Vagina (tissue), 2 donors: ENCODE results near the gene CCDC185. TPM values are rescaled to one million over a fixed set of nuclear protein-coding genes. Genes with fewer than 3 reads are reported as not detected.

Experiments
- DNase-seq, 2 donors: peaks; one replicate each; pipeline ENCODE4 v3.0.0-alpha.2; 2017; ENCODE audit errors: extremely low spot score in 2 of 2
- H3K27ac ChIP-seq: fragments of 200-600 bp; sonication (generic); one replicate; pipeline ENCODE4 v1.5.1; 2019
- H3K27me3 ChIP-seq: fragments of 200-600 bp; sonication (generic); one replicate; pipeline ENCODE4 v1.5.1; 2019
- H3K36me3 ChIP-seq, 2 donors: fragments of 200-600 bp; sonication (generic); one replicate each; pipeline ENCODE4 v1.5.1; 2017 to 2019
- H3K4me1 ChIP-seq: fragments of 200-600 bp; sonication (generic); one replicate; pipeline ENCODE4 v1.5.1; 2019
- H3K4me3 ChIP-seq, 2 donors: fragments of 200-600 bp; sonication (generic); 1 replicate in 1 of 2; 2 replicates in 1 of 2; pipeline ENCODE4 v1.5.1; 2016 to 2019
- H3K9me3 ChIP-seq: fragments of 200-600 bp; sonication (generic); one replicate; pipeline ENCODE4 v1.5.1; 2019
- POLR2A ChIP-seq, 2 donors: fragments of 450-650 bp; IDR thresholded peaks; one replicate each; pipeline ENCODE4 v1.6.1; 2017; ENCODE audit warnings: antibody characterized with exemption in 2 of 2, mild to moderate bottlenecking in 2 of 2, moderate library complexity in 2 of 2
- POLR2AphosphoS5 ChIP-seq, 2 donors: sonication (generic); formaldehyde crosslinking; IDR thresholded peaks; one replicate each; pipeline ENCODE4 v1.9.0; 2017; ENCODE audit warnings: antibody characterized with exemption in 2 of 2, mild to moderate bottlenecking in 2 of 2, low read depth in 1 of 2; ENCODE audit not compliant: insufficient read depth in 1 of 2
- intact Hi-C: fragments of 100-400 bp; cut with DNase I; formaldehyde crosslinking; loops from one replicate; pipeline ENCODE4 v1.15.1; 2023
- total RNA-seq: library from RNA; depleted of rRNA; stranded (reverse); fragments of >200 nt; gene quantifications from one replicate; pipeline ENCODE4 v1.2.3, GENCODE V29; 2016
- TF ChIP-seq, protein P1 (sequence below), 3 experiments: fragments of 450-650 bp in 2 of 3; fragments of 200-600 bp in 1 of 3; sonication (generic) in 1 of 3; IDR thresholded peaks; one replicate each; pipeline ENCODE4 v1.5.1; 2017 to 2019; ENCODE audit warnings: antibody characterized with exemption in 3 of 3, mild to moderate bottlenecking in 2 of 3, moderate library complexity in 2 of 3

The CCDC185 gene
- total RNA-seq, 1 donor from 2014 or later, result not detected

DNA sequence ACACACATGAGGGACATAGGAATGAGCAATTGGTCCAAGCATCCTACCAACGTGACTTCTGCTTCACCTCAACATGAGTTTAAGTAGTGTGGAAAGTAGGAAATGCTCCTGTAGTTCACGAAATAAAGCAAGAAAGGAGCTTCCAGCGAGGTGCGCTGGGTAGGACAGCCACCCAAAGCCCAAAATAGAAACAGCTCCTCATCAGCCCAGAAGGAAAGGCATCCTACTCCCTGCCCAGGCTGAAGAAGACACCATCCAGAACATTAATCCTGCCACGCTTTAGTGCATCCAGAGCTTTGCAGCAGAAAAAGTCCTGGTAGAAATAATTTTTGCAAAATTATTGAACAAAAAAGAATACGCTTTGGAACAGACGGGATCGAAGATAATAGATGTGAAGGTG lies 25.9 kb downstream of the CCDC185 start:
- Histone ChIP-seq H3K36me3 (no peaks in the 10 kb centered on the region), H3K4me1 (no peaks in the 10 kb centered on the region), H3K27ac (no peak overlapping the region), H3K4me3 (no peak overlapping the region), H3K9me3 (no peaks in the 10 kb centered on the region), H3K27me3 (no peaks in the 10 kb centered on the region)
- TF ChIP-seq POLR2A (IDR thresholded peaks at IDR 0.05) (no peak), POLR2AphosphoS5 (IDR thresholded peaks at IDR 0.05; ENCODE audit: insufficient read depth in 1 of 2, low read depth in 1 of 2) (no peak)
- TF ChIP-seq, protein P1, sequence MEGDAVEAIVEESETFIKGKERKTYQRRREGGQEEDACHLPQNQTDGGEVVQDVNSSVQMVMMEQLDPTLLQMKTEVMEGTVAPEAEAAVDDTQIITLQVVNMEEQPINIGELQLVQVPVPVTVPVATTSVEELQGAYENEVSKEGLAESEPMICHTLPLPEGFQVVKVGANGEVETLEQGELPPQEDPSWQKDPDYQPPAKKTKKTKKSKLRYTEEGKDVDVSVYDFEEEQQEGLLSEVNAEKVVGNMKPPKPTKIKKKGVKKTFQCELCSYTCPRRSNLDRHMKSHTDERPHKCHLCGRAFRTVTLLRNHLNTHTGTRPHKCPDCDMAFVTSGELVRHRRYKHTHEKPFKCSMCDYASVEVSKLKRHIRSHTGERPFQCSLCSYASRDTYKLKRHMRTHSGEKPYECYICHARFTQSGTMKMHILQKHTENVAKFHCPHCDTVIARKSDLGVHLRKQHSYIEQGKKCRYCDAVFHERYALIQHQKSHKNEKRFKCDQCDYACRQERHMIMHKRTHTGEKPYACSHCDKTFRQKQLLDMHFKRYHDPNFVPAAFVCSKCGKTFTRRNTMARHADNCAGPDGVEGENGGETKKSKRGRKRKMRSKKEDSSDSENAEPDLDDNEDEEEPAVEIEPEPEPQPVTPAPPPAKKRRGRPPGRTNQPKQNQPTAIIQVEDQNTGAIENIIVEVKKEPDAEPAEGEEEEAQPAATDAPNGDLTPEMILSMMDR (IDR thresholded peaks at IDR 0.05), result no peak
- intact Hi-C loops, result no loop called here
- no peak for DNase-seq

DNA sequence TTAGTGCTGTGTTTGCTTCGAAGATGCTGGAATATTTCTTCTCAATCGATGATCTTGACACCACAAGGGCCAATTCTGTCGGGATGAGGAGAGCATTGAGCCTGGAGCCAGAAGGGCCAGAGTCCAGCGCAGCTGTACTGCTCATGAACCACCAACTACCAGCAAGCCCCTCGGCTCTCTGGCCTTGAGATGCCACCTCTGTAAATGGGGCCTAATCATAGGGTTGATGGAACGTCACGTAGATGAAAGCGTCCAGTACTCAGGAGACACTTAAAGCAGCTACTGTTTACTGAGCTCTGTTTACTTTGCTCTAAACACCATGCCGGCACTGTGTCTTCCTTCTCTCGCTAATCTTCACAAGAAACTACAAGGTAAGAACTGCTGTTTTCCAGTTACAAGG lies 26.3 kb downstream of the CCDC185 start:
- Histone ChIP-seq H3K27ac (no peak overlapping the region), H3K27me3 (no peaks in the 10 kb centered on the region), H3K4me3 (no peak overlapping the region), H3K9me3 (no peaks in the 10 kb centered on the region), H3K4me1 (no peaks in the 10 kb centered on the region), H3K36me3 (no peaks in the 10 kb centered on the region)
- TF ChIP-seq, protein P1 (IDR thresholded peaks at IDR 0.05), result no peak
- TF ChIP-seq POLR2AphosphoS5 (IDR thresholded peaks at IDR 0.05; ENCODE audit: insufficient read depth in 1 of 2, low read depth in 1 of 2), result no peak
- TF ChIP-seq POLR2A (IDR thresholded peaks at IDR 0.05), result no peak
- DNase-seq, result no peak
- intact Hi-C loops, result no loop called here

DNA sequence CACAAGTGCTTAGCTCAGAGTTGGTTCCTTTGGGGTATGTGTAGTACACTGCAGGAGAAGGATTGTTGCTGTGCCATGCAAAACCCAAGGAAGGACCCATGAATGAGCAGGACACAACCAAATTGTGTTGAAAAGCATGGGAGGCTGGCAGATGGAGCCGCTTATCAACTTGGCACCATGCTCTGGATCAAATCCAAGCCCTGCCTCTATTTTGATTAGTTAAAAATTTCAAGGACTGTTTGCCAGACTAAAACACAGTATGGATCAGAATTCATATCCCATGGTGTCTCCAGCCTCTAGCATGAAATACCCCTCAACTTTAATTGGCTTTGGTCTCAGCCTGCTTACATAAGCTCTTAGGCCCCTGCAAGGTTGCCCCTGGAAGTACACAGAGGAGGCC lies 27.8 kb downstream of the CCDC185 start:
- H3K36me3 ChIP-seq, result no peaks in the 10 kb centered on the region
- no peaks in the 10 kb centered on the region for H3K4me1 ChIP-seq
- intact Hi-C loops, result no loop called here
- no peak overlapping the region for H3K27ac ChIP-seq
- no peaks in the 10 kb centered on the region for H3K27me3 ChIP-seq
- H3K9me3 ChIP-seq, result no peaks in the 10 kb centered on the region
- DNase-seq, result no peak
- no peak overlapping the region for H3K4me3 ChIP-seq
- TF ChIP-seq POLR2A (IDR thresholded peaks at IDR 0.05) (no peak), POLR2AphosphoS5 (IDR thresholded peaks at IDR 0.05; ENCODE audit: insufficient read depth in 1 of 2, low read depth in 1 of 2) (no peak)
- TF ChIP-seq, protein P1 (IDR thresholded peaks at IDR 0.05), result no peak

DNA sequence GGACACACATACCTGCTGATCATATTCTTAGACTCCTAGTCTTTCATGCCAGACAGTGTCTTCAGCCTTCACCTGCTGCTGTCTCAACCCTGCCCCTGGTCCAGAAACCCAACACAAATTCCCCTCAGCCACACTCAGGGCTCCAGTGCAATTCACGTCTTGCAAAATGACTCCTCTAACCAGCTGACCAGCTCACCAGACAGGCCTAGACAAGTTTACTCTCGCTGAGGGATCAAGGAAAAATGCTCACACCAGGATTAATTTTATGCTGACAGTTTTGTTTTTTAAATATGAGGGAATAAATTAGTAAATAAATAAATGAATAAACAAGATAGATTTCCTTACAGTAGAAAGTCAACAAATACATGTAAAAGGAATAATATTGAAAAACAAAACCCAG lies 28.5 kb downstream of the CCDC185 start:
- no peaks in the 10 kb centered on the region for H3K4me1 ChIP-seq
- H3K27ac ChIP-seq, result no peak overlapping the region
- no peaks in the 10 kb centered on the region for H3K9me3 ChIP-seq
- no peak overlapping the region for H3K4me3 ChIP-seq
- TF ChIP-seq, protein P1 (IDR thresholded peaks at IDR 0.05), result no peak
- peak in 1 of 2 donors; percentile 72 for TF ChIP-seq POLR2AphosphoS5 (IDR thresholded peaks at IDR 0.05; ENCODE audit: insufficient read depth in 1 of 2, low read depth in 1 of 2)
- H3K27me3 ChIP-seq, result no peaks in the 10 kb centered on the region
- intact Hi-C loops, result no loop called here
- no peaks in the 10 kb centered on the region for H3K36me3 ChIP-seq
- no peak for DNase-seq

DNA sequence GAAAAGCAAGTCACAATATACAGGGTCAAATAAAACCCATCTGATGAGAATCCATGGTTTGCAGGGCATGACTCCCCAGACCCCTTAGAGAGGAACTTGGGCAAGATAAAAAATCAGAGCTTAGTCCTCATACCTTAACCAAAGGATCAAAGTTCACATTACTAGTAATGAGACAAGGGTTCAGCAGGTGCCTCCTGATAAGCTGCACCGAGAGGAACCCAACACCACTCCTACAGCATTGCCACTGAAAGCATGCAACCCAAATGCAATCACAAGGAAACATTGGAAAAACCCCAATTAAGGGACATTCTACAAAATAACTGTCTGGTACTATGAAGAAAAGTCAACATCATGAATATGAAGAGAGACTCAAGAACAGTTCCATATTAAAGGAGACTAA lies 29.7 kb downstream of the CCDC185 start:
- intact Hi-C loops, result no loop called here

More for the DNA sequence above, 29.7 kb downstream of the CCDC185 start:
- no peak for DNase-seq
- no peaks in the 10 kb centered on the region for H3K9me3 ChIP-seq
- no peaks in the 10 kb centered on the region for H3K27me3 ChIP-seq
- TF ChIP-seq POLR2A (IDR thresholded peaks at IDR 0.05) (no peak), POLR2AphosphoS5 (IDR thresholded peaks at IDR 0.05; ENCODE audit: insufficient read depth in 1 of 2, low read depth in 1 of 2) (no peak)
- TF ChIP-seq, protein P1 (IDR thresholded peaks at IDR 0.05), result no peak
- no peak overlapping the region for H3K4me3 ChIP-seq
- no peaks in the 10 kb centered on the region for H3K36me3 ChIP-seq
- no peak overlapping the region for H3K27ac ChIP-seq
- no peaks in the 10 kb centered on the region for H3K4me1 ChIP-seq
